22Rv1 (cell line): ENCODE data around the gene SEMA3C.

Experiments used
- CTCF ChIP-seq: fragments of 450-650 bp; IDR thresholded peaks from 2 replicates; pipeline ENCODE4 v1.5.1; 2017; ENCODE audit warnings: mild to moderate bottlenecking
- ZFX ChIP-seq: fragments of 450-650 bp; IDR thresholded peaks from 2 replicates; pipeline ENCODE4 v1.6.1; 2017; ENCODE audit warnings: antibody characterized with exemption, borderline replicate concordance

GRCh38 chr7:80825499-80825898, 93.4 kb downstream of the SEMA3C start:
- TF ChIP-seq CTCF (no peak), ZFX (no peak)
